GM21360 (cell line): ENCODE measurements around the gene TCFL5.
"Not testable (repeated sequence)": the region's sequence is repeated elsewhere in the genome, so short reads cannot be mapped to it uniquely, and the experiment has no call there.

Source experiments
- ATAC-seq: cut with Tn5 transposase; IDR thresholded peaks from one replicate; pipeline ENCODE4 v1.9.1; 2021; ENCODE audit warnings: mild to moderate bottlenecking, moderate library complexity; ENCODE audit not compliant: unreplicated experiment

The TCFL5 gene

DNA sequence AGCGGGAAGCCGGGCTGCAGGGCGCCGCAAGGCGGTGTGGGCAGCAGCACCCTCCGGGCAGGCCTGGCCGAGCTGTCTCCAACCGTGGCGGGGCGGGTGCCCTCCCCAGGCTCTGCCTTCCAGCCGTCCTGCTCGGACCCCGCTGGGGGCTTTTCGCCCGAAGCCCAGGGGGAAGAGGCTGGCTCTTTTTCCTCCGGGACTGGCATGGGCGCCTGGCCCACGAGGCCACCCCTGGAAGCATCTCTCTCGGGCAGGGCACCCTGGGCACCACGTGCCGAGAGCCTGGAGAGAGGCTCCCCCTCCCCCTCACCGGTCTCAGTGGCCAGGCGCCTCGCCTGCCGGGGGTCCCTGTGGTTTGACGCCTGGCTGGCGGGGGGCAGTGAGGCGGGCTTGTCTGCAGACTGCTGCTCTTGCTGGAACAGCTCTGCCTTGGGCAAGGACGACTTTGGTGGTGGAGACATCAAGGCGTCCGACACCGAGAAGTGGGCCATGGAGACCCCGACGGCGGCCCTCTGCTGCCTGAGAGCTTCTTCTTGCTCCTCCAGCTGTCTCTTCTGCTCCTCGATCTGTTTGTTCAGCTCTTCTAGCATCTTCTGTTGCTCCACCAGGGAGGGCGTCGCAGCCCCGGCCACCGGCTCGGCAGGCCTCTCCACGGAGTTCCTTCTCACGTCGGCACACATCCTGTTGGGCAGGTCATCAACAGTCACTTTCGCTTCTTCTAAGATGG is 19.5 kb upstream of the TCFL5 start:
- ATAC-seq: no peak

GRCh38 chr20:62880147-62880934 is 18.7 kb upstream of the TCFL5 start:
- ATAC-seq: no peak

DNA sequence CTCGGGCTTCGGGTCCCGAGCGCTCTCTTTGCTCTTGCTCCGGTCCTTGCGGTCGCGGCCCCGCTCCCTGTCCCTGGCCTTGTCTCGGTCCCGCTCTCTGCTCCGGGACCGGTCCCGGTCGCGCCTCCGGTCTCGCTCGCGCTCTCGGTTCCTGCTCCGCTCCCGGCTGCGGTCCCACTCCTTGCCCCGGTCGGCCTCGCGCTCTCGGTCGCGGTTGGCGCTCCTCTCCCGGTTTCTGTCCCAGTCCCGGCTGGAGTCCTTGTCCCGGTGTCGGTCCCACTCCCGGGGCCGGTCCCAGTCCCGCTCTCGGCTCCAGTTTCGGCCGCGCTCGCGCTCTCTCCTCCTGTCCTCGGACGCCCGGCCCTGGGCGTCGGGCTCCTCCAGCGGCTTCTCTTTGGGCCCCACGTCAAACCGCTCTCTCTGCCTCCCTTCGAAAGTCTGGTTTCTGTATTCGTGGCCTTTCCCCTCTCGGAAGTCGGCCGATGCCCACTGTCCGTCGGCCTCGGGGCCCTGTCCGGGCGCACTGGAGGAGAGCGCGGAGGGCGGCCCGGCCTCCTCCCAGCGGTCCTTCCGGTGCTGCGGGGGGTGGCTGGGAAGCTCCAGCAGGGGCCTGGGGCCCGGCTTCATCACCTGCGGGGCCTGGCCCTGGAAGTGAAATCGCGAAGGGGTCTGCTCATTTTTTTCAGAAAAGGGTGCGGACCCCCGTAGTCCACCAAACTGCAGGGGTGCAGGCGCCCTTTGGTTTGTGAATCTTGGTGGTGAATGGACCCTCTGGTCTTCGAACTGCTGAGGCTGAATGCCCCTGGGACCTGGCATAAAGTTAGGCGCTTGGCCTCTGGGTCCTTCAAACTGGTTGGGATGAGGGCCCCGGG is 17.9 kb upstream of the TCFL5 start:
- no peak for ATAC-seq

- no peak for ATAC-seq
These were observed 16.8 kb upstream of the TCFL5 start for GRCh38 chr20:62878244-62879038.

DNA sequence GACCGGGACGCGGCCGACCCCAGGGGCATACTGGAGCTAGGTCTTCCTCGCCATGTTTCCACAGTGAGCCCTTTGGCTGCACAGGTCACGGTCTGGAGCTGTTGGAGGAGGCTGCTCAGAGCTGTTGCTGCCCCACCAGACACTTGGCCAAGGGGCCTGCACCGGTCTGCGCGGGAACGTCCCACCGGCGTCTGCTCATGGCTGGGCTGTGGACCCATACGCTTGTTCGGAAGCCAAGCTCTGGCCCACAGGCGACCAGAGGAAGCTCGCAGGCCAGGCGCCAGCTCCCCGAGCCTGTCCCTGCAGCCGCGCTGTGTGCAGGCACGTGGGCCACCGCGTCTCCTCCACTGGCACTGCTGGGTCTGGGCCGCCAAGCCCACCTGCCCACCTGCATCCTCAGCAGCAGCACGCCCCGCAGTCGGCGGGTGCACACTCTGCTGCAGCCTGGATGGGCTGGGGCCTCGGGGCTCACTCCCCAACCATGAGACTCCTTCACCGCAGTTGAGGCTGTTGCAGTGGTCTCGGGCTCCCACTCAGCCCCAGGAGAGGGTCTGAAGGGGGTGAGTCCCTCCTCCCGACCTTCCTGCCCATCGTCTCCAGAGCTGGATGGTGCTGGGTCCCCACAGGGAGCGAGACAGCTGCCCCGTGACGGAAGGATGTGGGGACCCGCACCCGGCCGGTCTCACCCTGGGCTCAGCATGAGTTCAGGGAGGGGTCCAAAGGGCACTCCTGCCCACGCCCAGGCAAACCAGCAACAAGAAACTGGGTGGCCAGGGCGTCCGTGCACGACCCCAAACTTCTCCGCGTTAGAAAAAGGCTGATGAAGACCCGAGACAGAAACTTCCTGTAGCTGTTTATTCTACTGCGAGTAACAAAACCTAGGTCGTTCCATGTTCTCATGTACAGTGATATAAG is 15.5 kb upstream of the TCFL5 start:
- no peak for ATAC-seq

- ATAC-seq: no peak
These were observed 14.9 kb upstream of the TCFL5 start for GRCh38 chr20:62876501-62876901.

GRCh38 chr20:62875419-62876361 is 14.1 kb upstream of the TCFL5 start:
- ATAC-seq: no peak

- ATAC-seq: no peak
These were observed 13.3 kb upstream of the TCFL5 start for GRCh38 chr20:62874964-62875344.

GRCh38 chr20:62873681-62874031 is 12.0 kb upstream of the TCFL5 start:
- ATAC-seq: not testable (repeated sequence)

DNA sequence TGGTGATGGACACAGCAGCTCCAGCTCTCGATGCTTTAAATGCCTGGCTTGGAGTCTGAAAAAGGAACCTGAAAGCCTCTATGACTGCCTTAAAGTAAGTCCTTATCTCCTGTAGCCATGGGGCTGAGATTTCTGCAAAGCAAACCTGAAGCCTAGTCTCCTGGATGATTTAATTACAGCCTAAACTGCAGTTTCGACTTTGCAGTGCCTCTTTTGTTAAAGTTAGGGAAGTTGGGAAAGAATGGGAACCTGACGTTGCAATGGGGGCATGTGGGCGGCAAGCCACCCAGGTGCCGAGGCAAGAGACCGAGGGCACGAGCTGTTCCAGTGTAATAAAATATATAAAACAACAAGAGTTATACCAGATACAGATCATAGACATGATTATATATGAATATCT is 11.7 kb upstream of the TCFL5 start:
- no peak for ATAC-seq

GRCh38 chr20:62872862-62873261 is 11.2 kb upstream of the TCFL5 start:
- ATAC-seq: no peak

DNA sequence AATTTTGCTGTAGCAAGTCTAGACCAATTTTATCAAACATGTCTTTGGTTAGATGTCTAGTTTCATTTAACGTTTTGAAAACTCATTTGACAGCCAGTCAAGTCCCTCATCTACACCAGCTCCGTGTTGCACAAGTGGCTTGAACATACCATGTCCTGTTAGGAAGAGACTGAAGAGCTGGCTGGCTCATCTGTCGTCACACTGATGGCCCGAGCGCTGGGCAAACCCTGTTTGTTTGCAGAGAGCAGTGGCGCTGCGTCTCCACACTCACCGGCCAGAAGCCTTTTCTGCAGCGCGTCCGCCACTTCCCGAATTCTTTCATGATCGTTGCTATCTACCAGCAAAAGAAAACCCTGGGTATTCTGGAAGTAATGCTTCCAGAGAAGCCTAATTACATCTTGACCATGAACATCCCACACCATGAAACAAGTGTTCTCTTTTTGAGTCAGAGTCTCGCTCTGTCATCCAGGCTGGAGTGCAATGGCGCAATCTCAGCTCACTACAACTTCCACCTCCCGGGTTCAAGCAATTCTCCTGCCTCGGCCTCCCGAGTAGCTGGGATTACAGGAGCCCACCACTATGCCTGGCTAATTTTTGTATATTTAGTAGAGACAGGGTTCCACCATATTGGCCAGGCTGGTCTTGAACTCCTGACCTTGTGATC is 10.7 kb upstream of the TCFL5 start:
- no peak for ATAC-seq

- no peak for ATAC-seq
These were observed 2.6 kb upstream of the TCFL5 start for GRCh38 chr20:62864207-62864606.

DNA sequence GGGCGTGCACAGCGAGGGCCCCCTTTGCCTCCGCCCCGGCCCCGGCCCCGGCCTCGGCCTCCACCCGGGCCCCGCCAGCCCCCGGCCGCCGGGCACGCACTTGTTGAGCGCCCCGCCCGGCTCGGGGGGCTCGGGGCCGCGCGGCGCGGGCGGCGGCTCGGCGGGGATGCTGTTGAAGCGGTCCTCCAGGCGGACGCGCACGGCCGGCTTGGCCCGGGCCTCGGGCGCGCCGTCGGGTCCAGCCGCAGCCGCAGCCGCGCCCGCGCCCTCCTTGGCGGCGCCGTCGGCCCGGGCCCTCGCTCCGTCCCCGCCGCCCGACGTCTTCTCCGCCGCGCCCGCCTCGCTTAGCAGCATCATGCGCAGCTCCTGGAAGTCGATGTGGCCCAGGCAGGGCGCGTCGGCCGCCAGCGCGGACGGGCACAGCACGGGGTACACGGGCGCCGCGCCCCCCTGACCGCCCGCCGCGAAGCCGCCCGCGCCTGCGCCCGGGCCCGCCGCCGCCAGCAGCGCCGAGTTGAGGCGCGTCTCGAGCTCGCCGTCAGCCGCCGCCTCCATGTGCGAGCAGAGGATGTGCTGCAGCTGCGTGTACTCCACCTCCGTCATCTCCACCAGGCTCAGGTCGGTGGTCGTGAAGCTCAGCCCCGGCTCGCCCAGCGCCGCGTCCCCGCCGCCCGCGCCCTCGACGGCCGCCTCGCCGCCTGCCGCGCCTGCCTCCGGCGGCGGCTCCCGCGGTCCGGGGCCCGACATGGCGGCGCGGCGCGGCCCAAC is 514 bp downstream of the TCFL5 start:
- peak; percentile 35 for ATAC-seq

DNA sequence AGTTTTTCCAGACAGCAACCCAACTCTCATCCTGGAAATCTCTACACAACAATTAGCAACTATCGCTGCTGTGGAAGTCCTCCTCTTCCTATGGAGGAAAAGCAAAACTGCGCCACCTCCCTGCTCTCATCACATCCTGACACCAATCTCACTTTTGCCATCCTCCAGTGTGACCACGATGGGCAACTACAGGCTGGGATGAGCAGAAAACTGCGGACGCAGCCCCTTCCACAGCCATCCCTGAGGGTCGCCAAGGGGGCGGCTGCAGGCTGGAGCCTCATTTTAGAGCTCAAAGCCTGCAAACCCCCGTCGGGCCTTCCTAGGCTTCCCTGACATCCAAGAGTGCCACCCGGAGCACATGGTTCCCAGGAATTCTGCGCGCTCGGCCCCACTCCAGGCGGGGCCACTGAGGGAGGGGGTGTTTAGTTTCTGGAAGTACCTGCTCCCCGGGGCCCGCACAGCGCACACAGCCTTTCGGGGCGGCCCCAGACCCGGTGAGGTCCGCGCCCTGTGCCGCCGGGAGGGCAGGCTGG is 1.2 kb downstream of the TCFL5 start:
- no peak for ATAC-seq

DNA sequence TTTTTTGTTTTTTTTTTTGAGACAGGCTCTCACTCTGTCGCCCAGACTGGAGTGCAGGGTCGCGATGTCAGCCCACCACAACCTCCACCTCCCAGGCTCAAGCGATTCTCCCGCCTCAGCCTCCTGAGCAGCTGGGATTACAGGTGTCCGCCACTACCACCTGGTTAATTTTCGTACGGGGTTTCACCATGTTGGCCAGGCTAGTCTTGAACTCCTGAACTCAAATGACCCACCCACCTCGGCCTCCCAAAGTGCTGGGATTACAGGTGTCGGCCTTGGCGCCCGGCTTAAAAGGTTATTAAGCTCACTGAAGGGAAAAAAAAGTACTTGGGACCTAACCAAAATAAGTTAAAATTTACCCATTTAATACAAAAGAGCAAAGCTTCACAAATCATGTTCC is 1.9 kb downstream of the TCFL5 start:
- ATAC-seq: no peak
